ENCODE results near the gene AP1G2.
A peak's percentile ranks its signal among the peaks of the same experiment; 100 is the strongest.

The AP1G2 gene

DNA sequence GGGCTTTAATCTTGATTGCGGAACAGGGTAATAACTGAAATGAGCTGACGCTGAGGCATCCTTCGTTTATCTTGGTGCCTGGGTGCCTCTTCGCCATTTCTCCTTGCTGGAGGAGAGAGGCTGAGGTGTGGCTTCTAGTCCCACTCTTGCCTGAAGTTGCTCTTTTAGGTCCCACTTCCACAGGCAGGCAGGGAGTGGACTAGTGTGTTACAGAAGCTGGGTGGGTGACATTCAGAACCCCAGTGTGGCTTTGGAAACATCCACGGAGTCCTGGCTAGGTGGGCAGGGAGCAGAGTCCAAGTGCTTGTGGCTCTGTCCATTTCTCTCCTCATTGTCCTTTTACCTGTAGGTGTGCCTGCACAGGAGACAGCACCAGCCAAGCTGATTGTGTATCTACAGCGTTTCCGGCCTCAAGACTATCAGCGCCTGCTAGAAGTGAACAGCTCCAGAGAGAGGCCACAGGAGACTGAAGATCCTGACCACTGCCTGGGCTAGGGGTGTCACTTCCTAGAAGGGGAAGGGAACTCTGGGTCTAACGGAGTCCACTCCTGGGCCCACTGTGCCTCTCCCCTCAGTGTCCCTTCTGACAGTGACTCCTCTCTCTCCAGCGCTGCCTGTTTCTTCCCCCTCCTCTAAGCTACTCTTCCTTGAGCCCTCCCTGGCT is 9.1 kb downstream of the AP1G2 start:
- TF ChIP-seq, protein P1, sequence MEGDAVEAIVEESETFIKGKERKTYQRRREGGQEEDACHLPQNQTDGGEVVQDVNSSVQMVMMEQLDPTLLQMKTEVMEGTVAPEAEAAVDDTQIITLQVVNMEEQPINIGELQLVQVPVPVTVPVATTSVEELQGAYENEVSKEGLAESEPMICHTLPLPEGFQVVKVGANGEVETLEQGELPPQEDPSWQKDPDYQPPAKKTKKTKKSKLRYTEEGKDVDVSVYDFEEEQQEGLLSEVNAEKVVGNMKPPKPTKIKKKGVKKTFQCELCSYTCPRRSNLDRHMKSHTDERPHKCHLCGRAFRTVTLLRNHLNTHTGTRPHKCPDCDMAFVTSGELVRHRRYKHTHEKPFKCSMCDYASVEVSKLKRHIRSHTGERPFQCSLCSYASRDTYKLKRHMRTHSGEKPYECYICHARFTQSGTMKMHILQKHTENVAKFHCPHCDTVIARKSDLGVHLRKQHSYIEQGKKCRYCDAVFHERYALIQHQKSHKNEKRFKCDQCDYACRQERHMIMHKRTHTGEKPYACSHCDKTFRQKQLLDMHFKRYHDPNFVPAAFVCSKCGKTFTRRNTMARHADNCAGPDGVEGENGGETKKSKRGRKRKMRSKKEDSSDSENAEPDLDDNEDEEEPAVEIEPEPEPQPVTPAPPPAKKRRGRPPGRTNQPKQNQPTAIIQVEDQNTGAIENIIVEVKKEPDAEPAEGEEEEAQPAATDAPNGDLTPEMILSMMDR (IDR thresholded peaks at IDR 0.05; ENCODE audit: low read depth, low read length) = no peak
- peak overlapping the region; percentile 49 for H3K27ac ChIP-seq
- no peak overlapping the region for H3K4me3 ChIP-seq (ENCODE audit: low read depth, low read length)
- no peak for DNase-seq
- H3K27me3 ChIP-seq (ENCODE audit: insufficient read depth, low read depth, severe bottlenecking) = no peaks in the 10 kb centered on the region
- no peaks in the 10 kb centered on the region for H3K9me3 ChIP-seq (ENCODE audit: severe bottlenecking)
- H3K36me3 ChIP-seq = peaks cover 45% of the 10 kb centered on the region

- no peak for DNase-seq
- Histone ChIP-seq H3K27me3 (ENCODE audit: insufficient read depth, low read depth, severe bottlenecking) (no peaks in the 10 kb centered on the region), H3K36me3 (peaks cover 39% of the 10 kb centered on the region), H3K4me3 (ENCODE audit: low read depth, low read length) (no peak overlapping the region), H3K27ac (no peak overlapping the region), H3K9me3 (ENCODE audit: severe bottlenecking) (no peaks in the 10 kb centered on the region)
- TF ChIP-seq, protein P1 (IDR thresholded peaks at IDR 0.05; ENCODE audit: low read depth, low read length) = no peak
Observed at GRCh38 chr14:23557946-23558345, 9.6 kb downstream of the AP1G2 start.

DNA sequence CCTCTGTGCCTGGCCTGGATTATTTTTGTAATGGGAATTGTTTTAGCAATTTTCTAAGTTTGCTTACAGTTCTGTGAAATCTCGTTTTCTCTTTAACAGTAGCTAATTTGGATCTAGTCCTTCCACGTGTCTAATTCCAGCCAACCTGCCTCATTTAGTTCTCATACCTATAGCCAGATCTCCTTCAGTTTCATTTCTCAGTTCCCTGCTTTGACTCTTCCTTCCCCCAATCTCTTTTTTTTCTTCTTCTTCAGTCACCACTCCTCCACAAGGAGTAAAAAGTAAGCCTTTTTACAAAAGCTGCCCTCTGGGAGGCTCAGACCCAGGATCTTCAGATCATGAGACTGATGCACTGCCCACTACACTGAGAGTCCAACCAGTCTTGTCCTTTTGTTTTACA is 10.1 kb downstream of the AP1G2 start:
- no peaks in the 10 kb centered on the region for H3K9me3 ChIP-seq (ENCODE audit: severe bottlenecking)
- no peak overlapping the region for H3K4me3 ChIP-seq (ENCODE audit: low read depth, low read length)
- H3K27me3 ChIP-seq (ENCODE audit: insufficient read depth, low read depth, severe bottlenecking) = no peaks in the 10 kb centered on the region
- TF ChIP-seq, protein P1 (IDR thresholded peaks at IDR 0.05; ENCODE audit: low read depth, low read length) = no peak
- no peak for DNase-seq
- peaks cover 37% of the 10 kb centered on the region for H3K36me3 ChIP-seq
- no peak overlapping the region for H3K27ac ChIP-seq

GRCh38 chr14:23556700-23557440 is 10.7 kb downstream of the AP1G2 start:
- no peaks in the 10 kb centered on the region for H3K27me3 ChIP-seq (ENCODE audit: insufficient read depth, low read depth, severe bottlenecking)
- peak overlapping the region; percentile 85 for H3K4me3 ChIP-seq (ENCODE audit: low read depth, low read length)
- no peaks in the 10 kb centered on the region for H3K9me3 ChIP-seq (ENCODE audit: severe bottlenecking)
- H3K36me3 ChIP-seq = peaks cover 30% of the 10 kb centered on the region
- no peak for DNase-seq
- peak overlapping the region; percentile 96 for H3K27ac ChIP-seq
- TF ChIP-seq, protein P1 (IDR thresholded peaks at IDR 0.05; ENCODE audit: low read depth, low read length) = no peak

DNA sequence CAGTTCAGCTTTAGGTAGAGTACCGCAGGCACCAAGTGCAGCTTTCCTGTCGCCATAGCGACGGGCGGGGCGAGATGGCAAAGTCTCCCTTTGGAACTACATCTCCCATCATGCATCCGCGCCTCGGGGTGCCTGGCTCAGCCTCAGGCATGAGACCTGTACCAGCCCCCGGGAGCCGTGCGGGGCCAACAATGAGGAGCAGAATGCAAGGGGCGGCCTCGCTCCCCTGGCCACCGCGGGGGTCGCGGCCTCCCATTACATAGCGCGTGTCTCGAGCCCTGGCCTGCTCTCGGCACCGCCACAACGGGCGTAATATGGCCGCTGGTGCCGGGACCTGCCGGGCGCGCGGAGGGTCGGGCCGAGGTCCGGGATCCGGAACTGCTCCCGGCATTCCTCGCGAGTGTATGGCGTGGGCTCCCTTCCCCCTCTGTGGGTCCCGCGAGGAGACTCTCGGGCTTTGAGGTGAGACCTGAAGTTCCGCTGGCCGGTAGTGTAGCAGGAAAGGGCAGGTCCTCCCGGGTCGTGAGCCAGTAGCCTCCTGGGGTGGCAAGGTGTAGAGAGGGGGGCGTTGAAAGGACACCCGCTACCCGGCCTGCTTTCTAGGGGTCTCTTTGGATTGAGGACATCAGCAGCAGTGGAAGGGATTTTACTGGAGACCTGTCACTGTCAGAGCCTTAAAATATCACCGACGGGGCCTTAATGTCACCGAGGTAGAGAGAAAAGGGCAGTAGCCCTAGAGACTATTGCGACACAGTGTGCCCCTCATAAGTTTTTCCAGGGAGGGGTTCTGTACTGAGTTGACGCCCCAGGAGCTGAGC is 11.5 kb downstream of the AP1G2 start, which contains the start of gene THTPA:
THTPA (plus strand) TSS at position 390 of the 818 bp plus-strand sequence. CDS start 487 bp downstream, outside the sequence.
- Histone ChIP-seq H3K4me3 (ENCODE audit: low read depth, low read length) (peak within 1 kb of the TSS; percentile 85), H3K27ac (peak within 1 kb of the TSS; percentile 96)
- peak; percentile 95 for DNase-seq

More for the DNA sequence above, 11.5 kb downstream of the AP1G2 start, which contains the start of gene THTPA:
- TF ChIP-seq, protein P1 (IDR thresholded peaks at IDR 0.05; ENCODE audit: low read depth, low read length) = no peak
- Histone ChIP-seq H3K27me3 (ENCODE audit: insufficient read depth, low read depth, severe bottlenecking) (no peaks in the 10 kb centered on the region), H3K36me3 (peaks cover 23% of the 10 kb centered on the region), H3K9me3 (ENCODE audit: severe bottlenecking) (no peaks in the 10 kb centered on the region)

All from WERI-Rb-1 (cell line).